Panc1 (cell line): ENCODE results near the gene MATN1. TPM values are rescaled to one million over a fixed set of nuclear protein-coding genes. Genes with fewer than 3 reads are reported as not detected.

Experiments used
- ATAC-seq: fragments of 200-7000 bp; cut with Tn5 transposase; 2 replicates; pipeline ENCODE4 v1.9.1; 2020; ENCODE audit warnings: mild to moderate bottlenecking, moderate library complexity
- BruUV-seq: library from RNA; stranded (reverse); fragments of 400-500 nt; replicated peaks from 2 replicates; lab custom pipeline; 2021; lab: Mats Ljungman, UMichigan
- CTCF ChIA-PET: fragments of 300-600 bp; sonication (Branson Sonifier 250); formaldehyde crosslinking; loops from one replicate; lab custom pipeline; 2022; ENCODE audit warnings: antibody characterized with exemption; lab: Charles Lee
- POLR2A ChIA-PET: fragments of 300-600 bp; sonication (Branson Sonifier 250); formaldehyde crosslinking; loops from one replicate; lab custom pipeline; 2022; ENCODE audit warnings: antibody characterized with exemption; lab: Charles Lee
- DNase-seq: peaks from one replicate; pipeline ENCODE4 v3.0.0-alpha.2; 2010; ENCODE audit warnings: low read depth, low spot score
- H3K27ac ChIP-seq: 2 replicates; pipeline ENCODE4 v1.5.1; 2011; ENCODE audit warnings: mild to moderate bottlenecking, low read length, inconsistent platforms
- H3K27me3 ChIP-seq: fragments of 200-500 bp; sonication (Bioruptor generic); 2 replicates; pipeline ENCODE4 v1.6.0; 2014; ENCODE audit warnings: low read length, inconsistent platforms; ENCODE audit not compliant: control insufficient read depth, insufficient read depth
- H3K36me3 ChIP-seq: fragments of 200-500 bp; sonication (Bioruptor generic); 2 replicates; pipeline ENCODE4 v1.5.1; 2014; ENCODE audit warnings: inconsistent platforms, mild to moderate bottlenecking, low read length, moderate library complexity; ENCODE audit not compliant: control insufficient read depth, insufficient read depth
- H3K4me1 ChIP-seq: 2 replicates; pipeline ENCODE4 v1.5.1; 2011; ENCODE audit warnings: inconsistent platforms, mild to moderate bottlenecking, low read length, moderate library complexity; ENCODE audit not compliant: control insufficient read depth, insufficient read depth
- H3K4me3 ChIP-seq, 2 experiments: 2 replicates each; pipeline ENCODE4 v1.5.1; 2011 to 2012; ENCODE audit warnings: low read depth in 2 of 2, low read length in 2 of 2, mild to moderate bottlenecking in 2 of 2, inconsistent platforms in 1 of 2, moderate library complexity in 1 of 2
- H3K9me3 ChIP-seq: fragments of 200-500 bp; sonication (Bioruptor generic); 2 replicates; pipeline ENCODE4 v1.5.1; 2014; ENCODE audit warnings: low read depth, mild to moderate bottlenecking, inconsistent platforms, low read length, moderate library complexity; ENCODE audit not compliant: control insufficient read depth, insufficient read depth
- CTCF ChIP-seq: fragments of 450-650 bp; IDR thresholded peaks from 2 replicates; pipeline ENCODE4 v1.5.1; 2017; ENCODE audit warnings: mild to moderate bottlenecking
- POLR2AphosphoS5 ChIP-seq: IDR thresholded peaks from 2 replicates; pipeline ENCODE4 v1.6.1; 2012; ENCODE audit warnings: mild to moderate bottlenecking, low read depth, low read length, moderate library complexity
- REST ChIP-seq, 2 experiments: IDR thresholded peaks; 2 replicates each; pipeline ENCODE4 v1.6.1; 2011 to 2012; ENCODE audit warnings: low read depth in 2 of 2, control low read depth in 1 of 2, low read length in 1 of 2, mild to moderate bottlenecking in 1 of 2, moderate library complexity in 1 of 2; ENCODE audit not compliant: insufficient read depth in 1 of 2
- SIN3A ChIP-seq: IDR thresholded peaks from 2 replicates; pipeline ENCODE4 v1.6.1; 2012; ENCODE audit warnings: low read depth, mild to moderate bottlenecking, low read length, moderate library complexity, borderline replicate concordance; ENCODE audit not compliant: insufficient read depth
- TCF7L2 ChIP-seq: IDR thresholded peaks from 2 replicates; pipeline ENCODE4 v1.6.1; 2011; ENCODE audit warnings: mild to moderate bottlenecking, low read depth, low read length, inconsistent platforms
- in situ Hi-C: cut with HindIII; loops from 2 replicates; pipeline ENCODE4 v1.10.0; 2016; ENCODE audit warnings: low sequenced_read_pairs, low pct_unique_long_range_greater_than_20kb
- intact Hi-C: fragments of 100-400 bp; cut with micrococcal nuclease; formaldehyde crosslinking; loops from one replicate; pipeline ENCODE4 v1.10.0; 2022; ENCODE audit not compliant: unreplicated experiment
- total RNA-seq: library from RNA; stranded (reverse); gene quantifications from one replicate; pipeline ENCODE4 v1.2.1, GENCODE V29; 2021; ENCODE audit not compliant: unreplicated experiment

The MATN1 gene
- total RNA-seq, 1 experiment from 2014 or later: 0.59 TPM

- ChIA-PET CTCF (interaction anchor here (0.6 kb wide), 1 partner anchor 79 kb away, joined by 3 read pairs; no protein-coding TSS in a partner anchor), POLR2A (no interaction called here)
- ATAC-seq (no peak), DNase-seq (no peak)
- H3K27me3 ChIP-seq: no peaks in the 10 kb centered on the region
- no peaks in the 10 kb centered on the region for H3K36me3 ChIP-seq
- intact Hi-C loops: loop anchor here (10.0 kb wide), 1 partner anchor 596 kb away; no protein-coding TSS in a partner anchor
- no TSS peak for BruUV-seq
- no peaks in the 10 kb centered on the region for H3K9me3 ChIP-seq
- H3K4me3 ChIP-seq: no peak overlapping the region
- in situ Hi-C loops: no loop called here
- no peak overlapping the region for H3K27ac ChIP-seq
- no peaks in the 10 kb centered on the region; the same call in 1 of the 2 replicates for H3K4me1 ChIP-seq
- TF ChIP-seq REST (IDR thresholded peaks at IDR 0.05; ENCODE audit: insufficient read depth in 1 of 2, low read depth in 2 of 2, low read length in 1 of 2) (no peak), CTCF (no peak), TCF7L2 (no peak), SIN3A (no peak)
Observed at GRCh38 chr1:30700528-30701257, 22.7 kb downstream of the MATN1 start.

- no peak for TF ChIP-seq REST (IDR thresholded peaks at IDR 0.05; ENCODE audit: insufficient read depth in 1 of 2, low read depth in 2 of 2, low read length in 1 of 2)
- no peak for TF ChIP-seq SIN3A
- no peak for TF ChIP-seq TCF7L2
- TF ChIP-seq CTCF: no peak
- TF ChIP-seq POLR2AphosphoS5: no peak
- DNase-seq (no peak), ATAC-seq (no peak)
- in situ Hi-C loops (no loop called here), intact Hi-C loops (loop anchor here (10.0 kb wide), 1 partner anchor 595 kb away; no protein-coding TSS in a partner anchor)
- Histone ChIP-seq H3K4me3 (no peak overlapping the region), H3K27ac (no peak overlapping the region), H3K4me1 (no peaks in the 10 kb centered on the region; the same call in 1 of the 2 replicates), H3K36me3 (no peaks in the 10 kb centered on the region), H3K27me3 (no peaks in the 10 kb centered on the region), H3K9me3 (no peaks in the 10 kb centered on the region)
- ChIA-PET POLR2A (no interaction called here), CTCF (no interaction called here)
- BruUV-seq: no TSS peak
Observed at GRCh38 chr1:30699762-30700161, 23.6 kb downstream of the MATN1 start.
